IPS-15b (cell line): ENCODE measurements around the gene LIMA1.
"Not testable (repeated sequence)": the region's sequence is repeated elsewhere in the genome, so short reads cannot be mapped to it uniquely, and the experiment has no call there.

Experiments
- H3K27me3 ChIP-seq: one replicate; pipeline ENCODE4 v1.6.1; 2013; ENCODE audit warnings: low read length; ENCODE audit not compliant: control insufficient read depth, insufficient read depth
- H3K36me3 ChIP-seq: one replicate; pipeline ENCODE4 v1.6.1; 2013; ENCODE audit warnings: low read length; ENCODE audit not compliant: control insufficient read depth, insufficient read depth
- H3K4me1 ChIP-seq: one replicate; pipeline ENCODE4 v1.6.1; 2013; ENCODE audit warnings: mild to moderate bottlenecking, low read length; ENCODE audit not compliant: control insufficient read depth, insufficient read depth
- H3K4me3 ChIP-seq: one replicate; pipeline ENCODE4 v1.5.1; 2013; ENCODE audit warnings: low read depth, low read length
- H3K9ac ChIP-seq: one replicate; pipeline ENCODE4 v1.6.1; 2013; ENCODE audit warnings: low read depth, mild to moderate bottlenecking, low read length
- H3K9me3 ChIP-seq: one replicate; pipeline ENCODE4 v1.6.1; 2013; ENCODE audit warnings: mild to moderate bottlenecking, low read length; ENCODE audit not compliant: control insufficient read depth, insufficient read depth

Gene LIMA1

DNA sequence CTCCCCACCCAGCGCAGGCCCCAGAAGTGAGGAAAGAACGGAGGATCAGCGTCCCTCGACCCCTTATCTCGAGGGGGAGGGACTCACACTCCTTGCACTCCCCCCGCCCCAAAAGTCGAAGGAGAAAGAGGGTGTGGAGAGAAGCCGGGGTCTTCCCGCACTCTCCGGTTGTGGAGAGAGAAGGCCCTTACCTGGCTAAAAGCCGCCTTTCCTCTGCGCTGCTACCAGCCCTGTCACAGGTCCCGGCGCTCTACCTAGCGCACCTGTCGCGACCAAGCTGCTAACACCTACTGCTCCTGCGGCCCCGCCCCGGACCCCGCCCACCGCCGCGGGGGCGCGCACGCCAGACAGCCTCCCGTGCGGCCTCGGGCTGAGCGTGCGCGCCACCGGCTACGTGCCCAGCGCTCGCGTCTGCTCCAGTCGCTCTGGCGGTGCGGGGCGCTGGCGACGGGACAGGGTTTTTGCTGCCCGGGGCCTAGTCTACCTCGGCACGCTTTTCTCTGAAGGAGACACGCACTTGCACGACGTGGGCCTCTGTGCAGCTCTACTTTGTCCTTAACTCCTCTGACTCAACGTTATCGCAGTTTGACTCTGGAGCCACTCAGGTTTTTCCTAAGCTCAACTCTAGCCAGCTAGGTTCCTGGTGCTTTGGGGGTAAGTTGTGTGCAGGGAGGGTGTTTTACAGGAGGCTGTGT, at the start of gene LIMA1:
TSS of gene LIMA1 (minus strand) at position 292 of the 695 bp plus-strand sequence. CDS start 34,769 bp downstream, outside the sequence.
- Histone ChIP-seq H3K9ac (peak within 1 kb of the TSS; percentile 57), H3K9me3 (no peaks in the 10 kb centered on the region)

GRCh38 chr12:50331745-50332144, 48.4 kb upstream of the LIMA1 start:
- Histone ChIP-seq H3K4me1 (peaks cover 3% of the 10 kb centered on the region), H3K4me3 (no peak overlapping the region), H3K9me3 (no peaks in the 10 kb centered on the region), H3K36me3 (no peaks in the 10 kb centered on the region), H3K9ac (no peak overlapping the region), H3K27me3 (no peaks in the 10 kb centered on the region)

More for the DNA sequence above, at the start of gene LIMA1:
- no peaks in the 10 kb centered on the region for H3K4me1 ChIP-seq
- no peaks in the 10 kb centered on the region for H3K27me3 ChIP-seq
- H3K36me3 ChIP-seq: no peaks in the 10 kb centered on the region
- H3K4me3 ChIP-seq: peak within 1 kb of the TSS; percentile 84

- not testable (repeated sequence) for H3K4me3 ChIP-seq, H3K4me1 ChIP-seq, H3K36me3 ChIP-seq, H3K27me3 ChIP-seq, H3K9me3 ChIP-seq, H3K9ac ChIP-seq
These were observed 45.3 kb upstream of the LIMA1 start for GRCh38 chr12:50328664-50329063.

DNA sequence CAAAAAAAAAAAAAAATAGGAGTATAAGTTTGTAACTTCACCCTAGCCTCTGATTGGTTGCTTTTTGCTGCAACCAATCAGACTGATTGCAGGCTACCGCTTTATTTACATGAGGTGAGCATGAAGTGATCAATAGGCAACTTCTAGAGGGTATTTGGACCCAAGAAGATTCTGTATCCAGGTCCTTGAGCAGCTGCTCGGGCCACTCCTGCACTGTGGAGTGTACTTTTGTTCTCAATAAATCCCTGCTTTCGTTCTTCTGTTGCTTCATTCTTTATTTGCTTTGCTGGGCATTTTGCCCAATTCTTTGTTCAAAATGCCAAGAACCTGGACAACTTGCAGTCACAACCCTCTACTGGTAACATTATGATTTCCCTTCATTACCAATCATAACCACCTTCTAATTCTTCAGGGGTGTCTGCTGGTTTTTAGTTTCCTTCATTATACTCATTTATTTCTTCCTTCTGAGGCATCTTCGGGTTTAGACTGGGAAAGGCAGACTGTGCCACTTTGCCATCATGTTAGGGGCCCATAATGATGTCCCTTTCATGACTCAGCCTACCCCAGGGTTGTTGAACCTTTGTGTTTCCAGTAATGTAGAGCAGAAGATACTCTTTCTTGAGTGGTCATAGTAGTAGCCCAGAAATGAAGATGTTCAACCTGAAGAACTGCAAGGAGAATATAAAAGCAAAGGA, 43.4 kb upstream of the LIMA1 start:
- Histone ChIP-seq H3K4me1 (no peaks in the 10 kb centered on the region), H3K9ac (no peak overlapping the region), H3K27me3 (no peaks in the 10 kb centered on the region)

DNA sequence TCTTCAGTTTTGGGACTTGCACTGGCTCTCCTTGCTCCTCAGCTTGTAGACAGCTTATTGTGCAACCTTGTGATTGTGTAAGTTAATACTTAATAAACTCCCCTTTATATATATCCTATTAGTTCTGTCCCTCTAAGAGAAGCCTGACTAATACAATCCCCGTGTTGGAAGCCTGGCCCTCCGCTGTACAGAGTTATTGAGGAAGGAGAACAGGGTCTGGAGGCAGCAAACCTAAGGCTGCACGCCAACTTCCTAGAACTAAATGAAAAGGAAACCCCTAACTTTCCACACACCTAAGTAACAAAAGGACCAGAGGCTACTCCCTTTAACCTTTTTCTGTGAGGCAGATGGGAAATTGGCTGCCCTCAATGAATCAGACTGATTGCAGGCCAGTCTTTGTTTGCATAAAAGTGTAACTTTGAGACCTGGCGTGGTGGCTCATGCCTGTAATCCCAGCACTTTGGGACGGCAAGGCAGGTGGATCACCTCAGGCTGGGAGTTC, 42.6 kb upstream of the LIMA1 start:
- H3K4me3 ChIP-seq: no peak overlapping the region
- no peaks in the 10 kb centered on the region for H3K9me3 ChIP-seq
- H3K9ac ChIP-seq: no peak overlapping the region
- H3K36me3 ChIP-seq: no peaks in the 10 kb centered on the region
- no peaks in the 10 kb centered on the region for H3K4me1 ChIP-seq
- H3K27me3 ChIP-seq: no peaks in the 10 kb centered on the region

More for the DNA sequence above, 43.4 kb upstream of the LIMA1 start:
- Histone ChIP-seq H3K9me3 (no peaks in the 10 kb centered on the region), H3K36me3 (no peaks in the 10 kb centered on the region), H3K4me3 (no peak overlapping the region)

- not testable (repeated sequence) for H3K27me3 ChIP-seq, H3K4me3 ChIP-seq, H3K9me3 ChIP-seq, H3K36me3 ChIP-seq, H3K9ac ChIP-seq, H3K4me1 ChIP-seq
These were observed 41.5 kb upstream of the LIMA1 start for GRCh38 chr12:50324770-50325169.

GRCh38 chr12:50324077-50324476, 40.8 kb upstream of the LIMA1 start:
- H3K4me3 ChIP-seq, H3K27me3 ChIP-seq, H3K36me3 ChIP-seq, H3K9me3 ChIP-seq, H3K4me1 ChIP-seq, H3K9ac ChIP-seq: not testable (repeated sequence)

DNA sequence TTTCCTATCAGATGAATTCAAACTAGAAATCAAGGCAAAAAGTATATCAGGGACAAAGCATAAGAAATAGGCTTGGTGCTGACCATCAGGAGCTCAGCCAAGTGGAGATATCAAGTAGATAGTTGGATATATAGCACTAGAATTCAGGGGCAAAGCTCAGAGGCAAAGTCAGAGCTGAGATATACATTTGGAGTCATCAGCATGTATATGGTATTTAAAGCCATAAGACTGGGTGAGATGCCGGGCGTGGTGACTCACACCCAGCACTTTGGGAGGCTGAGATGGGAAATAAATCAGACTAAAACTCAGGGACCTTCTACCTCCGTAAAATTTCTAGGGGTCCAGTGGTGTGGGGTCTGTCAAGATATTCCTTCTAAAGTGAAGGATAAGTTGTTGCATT, 38.9 kb upstream of the LIMA1 start:
- no peaks in the 10 kb centered on the region for H3K27me3 ChIP-seq
- H3K36me3 ChIP-seq: no peaks in the 10 kb centered on the region
- no peaks in the 10 kb centered on the region for H3K9me3 ChIP-seq
- H3K9ac ChIP-seq: no peak overlapping the region
- no peaks in the 10 kb centered on the region for H3K4me1 ChIP-seq
- no peak overlapping the region for H3K4me3 ChIP-seq

DNA sequence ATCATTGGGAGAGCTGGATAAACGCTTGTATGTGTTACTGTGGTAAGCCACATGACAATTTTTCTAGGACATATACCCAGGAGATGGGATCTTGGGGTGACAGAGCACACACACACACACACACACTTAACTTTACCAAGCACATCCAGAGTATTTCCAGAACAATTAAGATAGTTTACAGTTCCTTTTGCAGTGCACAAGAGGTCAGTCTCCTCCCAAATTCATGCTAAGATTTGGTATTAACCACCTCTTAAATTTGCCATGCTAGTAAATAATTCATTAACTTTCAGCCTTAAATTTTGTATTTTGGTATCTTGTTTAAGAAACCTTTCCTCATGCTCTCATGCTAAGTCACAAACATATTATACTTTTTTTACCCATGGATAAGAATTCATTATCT, 33.9 kb upstream of the LIMA1 start:
- H3K27me3 ChIP-seq: no peaks in the 10 kb centered on the region
- H3K9ac ChIP-seq: no peak overlapping the region
- no peaks in the 10 kb centered on the region for H3K9me3 ChIP-seq
- H3K4me3 ChIP-seq: no peak overlapping the region
- H3K4me1 ChIP-seq: no peaks in the 10 kb centered on the region
- no peaks in the 10 kb centered on the region for H3K36me3 ChIP-seq

DNA sequence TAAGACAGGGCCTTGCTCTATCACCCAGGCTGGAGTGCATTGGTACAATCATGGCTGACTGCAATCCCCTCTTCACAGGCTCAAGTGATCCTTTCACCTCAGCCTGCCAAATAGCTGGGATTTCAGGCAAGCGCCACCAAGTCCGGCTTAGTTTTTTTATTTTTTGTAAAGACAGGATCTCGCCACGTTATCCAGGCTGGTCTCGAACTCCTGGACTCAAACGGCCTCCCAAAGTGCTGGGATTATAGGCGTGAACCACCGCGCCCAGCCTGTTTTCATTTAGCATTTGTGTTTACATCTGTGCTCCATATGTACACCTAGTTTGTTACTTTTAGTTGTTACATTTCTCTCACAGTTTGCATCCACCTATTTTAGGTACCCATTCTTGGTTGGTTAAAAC, 32.5 kb upstream of the LIMA1 start:
- H3K9ac ChIP-seq: no peak overlapping the region
- no peaks in the 10 kb centered on the region for H3K9me3 ChIP-seq
- no peak overlapping the region for H3K4me3 ChIP-seq
- no peaks in the 10 kb centered on the region for H3K27me3 ChIP-seq
- H3K36me3 ChIP-seq: no peaks in the 10 kb centered on the region
- H3K4me1 ChIP-seq: no peaks in the 10 kb centered on the region

DNA sequence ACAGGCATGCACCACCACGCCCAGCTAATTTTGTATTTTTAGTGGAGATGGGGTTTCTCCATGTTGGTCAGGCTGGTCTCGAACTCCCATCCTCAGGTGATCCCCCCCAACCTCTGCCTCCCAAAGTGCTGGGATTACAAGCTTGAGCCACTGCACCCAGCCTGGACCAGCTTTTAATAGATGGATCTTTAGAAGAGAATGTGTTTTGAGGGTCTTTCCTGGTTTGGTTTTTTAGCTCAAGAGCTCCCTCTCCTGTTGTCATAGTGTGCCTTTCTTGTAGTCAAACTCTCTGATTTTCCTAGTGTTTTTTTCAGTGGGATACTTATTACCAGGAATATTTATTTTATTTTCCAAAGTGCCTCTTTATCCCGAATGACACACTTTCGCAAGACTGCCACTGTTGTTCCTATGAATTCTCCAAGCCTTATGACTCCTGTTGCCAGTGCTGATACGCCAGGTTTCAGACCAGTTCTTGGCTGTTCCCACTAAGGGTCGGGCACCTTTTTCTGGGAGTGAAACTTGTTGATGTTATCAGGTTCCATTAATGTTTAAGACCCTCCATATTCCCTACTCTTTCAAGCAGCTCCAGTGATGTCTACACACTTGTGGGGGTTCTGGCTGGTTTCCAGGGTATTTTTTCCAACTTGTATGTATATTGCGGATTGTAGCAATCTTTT, 31.5 kb upstream of the LIMA1 start:
- Histone ChIP-seq H3K27me3 (no peaks in the 10 kb centered on the region), H3K9me3 (no peaks in the 10 kb centered on the region), H3K4me3 (no peak overlapping the region), H3K36me3 (no peaks in the 10 kb centered on the region), H3K4me1 (peaks cover 5% of the 10 kb centered on the region), H3K9ac (no peak overlapping the region)

- H3K9me3 ChIP-seq, H3K27me3 ChIP-seq, H3K4me3 ChIP-seq, H3K4me1 ChIP-seq, H3K36me3 ChIP-seq, H3K9ac ChIP-seq: not testable (repeated sequence)
These were observed 30.7 kb upstream of the LIMA1 start for GRCh38 chr12:50313971-50314370.
